Right cardiac atrium (tissue), 5 donors: ENCODE data around the gene AQP7. TPM values are rescaled to one million over a fixed set of nuclear protein-coding genes. Genes with fewer than 3 reads are reported as not detected.

Experiments
- ATAC-seq, 2 donors: fragments of 200-7000 bp; cut with Tn5 transposase; one replicate each; pipeline versions ENCODE4 v1.8.0 to v1.9.1; 2020; ENCODE audit warnings: moderate library complexity in 2 of 2, mild to moderate bottlenecking in 1 of 2
- DNase-seq, 3 donors: peaks; one replicate each; pipeline ENCODE4 v3.0.0-alpha.2; 2020
- H3K27ac ChIP-seq: one replicate; pipeline ENCODE4 v1.5.1; 2013; ENCODE audit warnings: mild to moderate bottlenecking, low read length, control low read depth, moderate library complexity
- H3K27me3 ChIP-seq: one replicate; pipeline ENCODE4 v1.6.1; 2013; ENCODE audit not compliant: control insufficient read depth, insufficient read depth
- H3K4me1 ChIP-seq: one replicate; pipeline ENCODE4 v1.6.1; 2013; ENCODE audit warnings: low read length; ENCODE audit not compliant: control insufficient read depth, insufficient read depth
- H3K4me3 ChIP-seq: one replicate; pipeline ENCODE4 v1.5.1; 2013; ENCODE audit warnings: low read length, control low read depth
- H3K9me3 ChIP-seq: one replicate; pipeline ENCODE4 v1.6.1; 2013; ENCODE audit warnings: low read length; ENCODE audit not compliant: control insufficient read depth
- WGBS: extraction: QIAGEN DNeasy Blood & Tissue Kit; methylation state at CpG from one replicate; pipeline ENCODE4 v1.1.7; 2013; 5-methylcytosine and 5-hydroxymethylcytosine counted together
- intact Hi-C, 4 donors: fragments of 100-400 bp; cut with DNase I; formaldehyde crosslinking; loops; one replicate each; pipeline versions ENCODE4 v1.11.0 to v1.14.0; 2022 to 2023
- polyA plus RNA-seq: library from polyadenylated mRNA; stranded (reverse); fragments of 200-250 nt; gene quantifications from one replicate; pipeline ENCODE4 v1.2.3, GENCODE V29; 2013
- total RNA-seq, 4 donors: library from RNA; stranded (reverse); fragmentation: NEBNext Ultra II Directional; extraction: Animal tissue kit (Norgen Biotek cat#: 25700); gene quantifications; one replicate each; pipeline ENCODE4 v1.2.1, GENCODE V29; 2021
- donor health status: healthy with polysubstance abuse.
- donor health status: DM: no; HTN: yes; CAD: no.
- donor health status: DM: no; HTN: no; CAD: no.
- donor health status: DM: no; HTN: yes; CAD: no; lungs with severe emphysema.
- donor health status: DM: yes; HTN: yes; CAD: no.

AQP7 gene
- total and polyA plus RNA-seq, 5 donors = 68.6 to 180 (median 128) TPM

- DNase-seq (no peak), ATAC-seq (no peak)
- H3K27me3 ChIP-seq = no peaks in the 10 kb centered on the region
- H3K9me3 ChIP-seq = no peaks in the 10 kb centered on the region
- intact Hi-C loops = loop anchor here in 2 of 4 donors (10.0 kb wide), 2 partner anchors 85 to 125 kb away; partner anchors contain the start of genes BAG1 (in 1 of the 2), CHMP5 (in 1 of the 2) and NOL6 (in 1 of the 2)
- no peak overlapping the region for H3K27ac ChIP-seq
- peaks cover 2% of the 10 kb centered on the region for H3K4me1 ChIP-seq
- H3K4me3 ChIP-seq = no peak overlapping the region
- 72% methylated on average over 2 of the region's 2 CpGs for WGBS
Measured at GRCh38 chr9:33349743-33350142, 52.6 kb downstream of the AQP7 start.

GRCh38 chr9:33348998-33349397 lies 53.4 kb downstream of the AQP7 start:
- no peak overlapping the region for H3K4me3 ChIP-seq
- WGBS = 95% methylated on average over 4 of the region's 4 CpGs
- H3K27ac ChIP-seq = no peak overlapping the region
- intact Hi-C loops = loop anchor here in 1 of 4 donors (10.0 kb wide), 1 partner anchor 84 kb away; the partner anchor contains the start of genes BAG1 and CHMP5
- no peaks in the 10 kb centered on the region for H3K9me3 ChIP-seq
- ATAC-seq = no peak
- no peak for DNase-seq
- no peaks in the 10 kb centered on the region for H3K27me3 ChIP-seq
- H3K4me1 ChIP-seq = peaks cover 2% of the 10 kb centered on the region

GRCh38 chr9:33346564-33346963 lies 55.8 kb downstream of the AQP7 start:
- no peaks in the 10 kb centered on the region for H3K27me3 ChIP-seq
- ATAC-seq = no peak
- H3K27ac ChIP-seq = no peak overlapping the region
- intact Hi-C loops = loop anchor here in 1 of 4 donors (10.0 kb wide), 1 partner anchor 82 kb away; the partner anchor contains the start of genes BAG1 and CHMP5
- 80% methylated on average over 4 of the region's 4 CpGs for WGBS
- H3K4me3 ChIP-seq = no peak overlapping the region
- H3K9me3 ChIP-seq = no peaks in the 10 kb centered on the region
- no peak for DNase-seq
- H3K4me1 ChIP-seq = peaks cover 2% of the 10 kb centered on the region

GRCh38 chr9:33344145-33344544 lies 58.2 kb downstream of the AQP7 start:
- no peak overlapping the region for H3K4me3 ChIP-seq
- no peak overlapping the region for H3K27ac ChIP-seq
- DNase-seq (no peak), ATAC-seq (peak in 1 of 2 donors; percentile 38)
- 74% methylated on average over 3 of the region's 3 CpGs for WGBS
- intact Hi-C loops = loop anchor here in 1 of 4 donors (10.0 kb wide), 1 partner anchor 79 kb away; the partner anchor contains the start of genes BAG1 and CHMP5
- no peaks in the 10 kb centered on the region for H3K27me3 ChIP-seq
- peaks cover 3% of the 10 kb centered on the region for H3K9me3 ChIP-seq
- H3K4me1 ChIP-seq = no peaks in the 10 kb centered on the region

- H3K27ac ChIP-seq = no peak overlapping the region
- no peaks in the 10 kb centered on the region for H3K27me3 ChIP-seq
- ATAC-seq (no peak), DNase-seq (no peak)
- intact Hi-C loops = loop anchor here in 1 of 4 donors (10.0 kb wide), 1 partner anchor 76 kb away; the partner anchor contains the start of genes BAG1 and CHMP5
- H3K9me3 ChIP-seq = peaks cover 3% of the 10 kb centered on the region
- H3K4me3 ChIP-seq = no peak overlapping the region
- H3K4me1 ChIP-seq = no peaks in the 10 kb centered on the region
- WGBS = 78% methylated on average over 3 of the region's 3 CpGs
Measured at GRCh38 chr9:33341182-33341581, 61.2 kb downstream of the AQP7 start.

GRCh38 chr9:33340186-33340585 lies 62.2 kb downstream of the AQP7 start:
- DNase-seq (no peak), ATAC-seq (no peak)
- Histone ChIP-seq H3K27ac (no peak overlapping the region), H3K4me1 (no peaks in the 10 kb centered on the region), H3K4me3 (no peak overlapping the region), H3K27me3 (no peaks in the 10 kb centered on the region), H3K9me3 (peaks cover 3% of the 10 kb centered on the region)
- intact Hi-C loops = loop anchor here in 1 of 4 donors (10.0 kb wide), 1 partner anchor 75 kb away; the partner anchor contains the start of genes BAG1 and CHMP5
- WGBS = 98% methylated on average over 3 of the region's 3 CpGs

Other genes with a start within 250 kb of the AQP7 start
- 100 to 1,000 TPM in 1 of 4 donors, 10 to 100 TPM in 3; 44.0 to 137 (median 58.3) TPM for gene B4GALT1, start 235.2 kb downstream of the AQP7 start, total RNA-seq
- gene B4GALT1, start 235.2 kb downstream of the AQP7 start, polyA plus RNA-seq = 24.7 TPM
- not detected for gene SPINK4, start 162.4 kb downstream of the AQP7 start, total RNA-seq
- gene SPINK4, start 162.4 kb downstream of the AQP7 start, polyA plus RNA-seq = not detected
- gene BAG1, start 137.9 kb downstream of the AQP7 start, total RNA-seq = 100 to 1,000 TPM; 199 to 229 (median 206) TPM
- gene BAG1, start 137.9 kb downstream of the AQP7 start, polyA plus RNA-seq = 222 TPM
- gene CHMP5, start 137.5 kb downstream of the AQP7 start, total RNA-seq = 10 to 100 TPM; 46.7 to 56.1 (median 52.1) TPM
- gene CHMP5, start 137.5 kb downstream of the AQP7 start, polyA plus RNA-seq = 56.7 TPM
- 10 to 100 TPM; 29.2 to 37.6 (median 31.1) TPM for gene NFX1, start 112.1 kb downstream of the AQP7 start, total RNA-seq
- 12.3 TPM for gene NFX1, start 112.1 kb downstream of the AQP7 start, polyA plus RNA-seq
- 10 to 100 TPM; 15.9 to 77.5 (median 20.2) TPM for gene AQP3, start 45.0 kb upstream of the AQP7 start, total RNA-seq
- gene AQP3, start 45.0 kb upstream of the AQP7 start, polyA plus RNA-seq = 18.7 TPM
- 10 to 100 TPM; 13.7 to 24.6 (median 15.4) TPM for gene NOL6, start 71.4 kb upstream of the AQP7 start, total RNA-seq
- gene NOL6, start 71.4 kb upstream of the AQP7 start, polyA plus RNA-seq = 13.5 TPM
- gene ANKRD18B, start 121.7 kb upstream of the AQP7 start, total RNA-seq = 1 to 10 TPM in 2 of 4 donors, under 1 TPM in 2; 0.62 to 2.4 (median 1.0) TPM
- gene ANKRD18B, start 121.7 kb upstream of the AQP7 start, polyA plus RNA-seq = 0.68 TPM